ENCODE data around the gene TIMP1.

- no peak for TF ChIP-seq EZH2phosphoT487 (IDR thresholded peaks at IDR 0.05; ENCODE audit: low read depth)
- TF ChIP-seq, protein P1, sequence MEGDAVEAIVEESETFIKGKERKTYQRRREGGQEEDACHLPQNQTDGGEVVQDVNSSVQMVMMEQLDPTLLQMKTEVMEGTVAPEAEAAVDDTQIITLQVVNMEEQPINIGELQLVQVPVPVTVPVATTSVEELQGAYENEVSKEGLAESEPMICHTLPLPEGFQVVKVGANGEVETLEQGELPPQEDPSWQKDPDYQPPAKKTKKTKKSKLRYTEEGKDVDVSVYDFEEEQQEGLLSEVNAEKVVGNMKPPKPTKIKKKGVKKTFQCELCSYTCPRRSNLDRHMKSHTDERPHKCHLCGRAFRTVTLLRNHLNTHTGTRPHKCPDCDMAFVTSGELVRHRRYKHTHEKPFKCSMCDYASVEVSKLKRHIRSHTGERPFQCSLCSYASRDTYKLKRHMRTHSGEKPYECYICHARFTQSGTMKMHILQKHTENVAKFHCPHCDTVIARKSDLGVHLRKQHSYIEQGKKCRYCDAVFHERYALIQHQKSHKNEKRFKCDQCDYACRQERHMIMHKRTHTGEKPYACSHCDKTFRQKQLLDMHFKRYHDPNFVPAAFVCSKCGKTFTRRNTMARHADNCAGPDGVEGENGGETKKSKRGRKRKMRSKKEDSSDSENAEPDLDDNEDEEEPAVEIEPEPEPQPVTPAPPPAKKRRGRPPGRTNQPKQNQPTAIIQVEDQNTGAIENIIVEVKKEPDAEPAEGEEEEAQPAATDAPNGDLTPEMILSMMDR (IDR thresholded peaks at IDR 0.05; ENCODE audit: low read depth, low read length): no peak
These were observed 51.7 kb downstream of the TIMP1 start for GRCh38 chrX:47633689-47634590.
